Measurements from ENCODE around the gene PIP5K1B.
A peak's percentile ranks its signal among the peaks of the same experiment; 100 is the strongest.

The PIP5K1B gene

GRCh38 chr9:68706363-68707201 lies 1.5 kb downstream of the PIP5K1B start:
- intact Hi-C loops (cut with DNase I) = loop anchor here (5.0 kb wide), 1 partner anchor 291 kb away; no protein-coding TSS in a partner anchor

GRCh38 chr9:68707801-68708488 lies 2.9 kb downstream of the PIP5K1B start:
- intact Hi-C loops (cut with DNase I) = loop anchor here (5.0 kb wide), 1 partner anchor 289 kb away; no protein-coding TSS in a partner anchor
- DNase-seq = no peak

More at GRCh38 chr9:68706363-68707201, 1.5 kb downstream of the PIP5K1B start:
- no peak for DNase-seq

GRCh38 chr9:68708513-68708912 lies 3.5 kb downstream of the PIP5K1B start:
- intact Hi-C loops (cut with DNase I) = loop anchor here (5.0 kb wide), 1 partner anchor 289 kb away; no protein-coding TSS in a partner anchor

GRCh38 chr9:68709291-68710110 lies 4.5 kb downstream of the PIP5K1B start:
- DNase-seq = no peak
- intact Hi-C loops (cut with DNase I) = loop anchor here (5.0 kb wide), 1 partner anchor 288 kb away; no protein-coding TSS in a partner anchor

More at GRCh38 chr9:68708513-68708912, 3.5 kb downstream of the PIP5K1B start:
- no peak for DNase-seq

GRCh38 chr9:68710111-68710471 lies 5.1 kb downstream of the PIP5K1B start:
- intact Hi-C loops (cut with DNase I) = no loop called here
- no peak for DNase-seq

- intact Hi-C loops (cut with DNase I) = no loop called here
These were observed 6.2 kb downstream of the PIP5K1B start for GRCh38 chr9:68711281-68711680.

GRCh38 chr9:68711932-68712331 lies 6.9 kb downstream of the PIP5K1B start:
- intact Hi-C loops (cut with DNase I) = no loop called here
- no peak for DNase-seq

More at GRCh38 chr9:68711281-68711680, 6.2 kb downstream of the PIP5K1B start:
- no peak for DNase-seq

GRCh38 chr9:68714416-68715180 lies 9.6 kb downstream of the PIP5K1B start:
- intact Hi-C loops (cut with DNase I) = no loop called here
- no peak for DNase-seq

GRCh38 chr9:68715181-68715456 lies 10.1 kb downstream of the PIP5K1B start:
- intact Hi-C loops (cut with DNase I) = no loop called here
- DNase-seq = peak in 1 of 10 donors; percentile 26

- DNase-seq = no peak
- intact Hi-C loops (cut with DNase I) = no loop called here
These were observed 12.8 kb downstream of the PIP5K1B start for GRCh38 chr9:68717552-68718443.

GRCh38 chr9:68719847-68720246 lies 14.8 kb downstream of the PIP5K1B start:
- intact Hi-C loops (cut with DNase I) = no loop called here

GRCh38 chr9:68720656-68721313 lies 15.7 kb downstream of the PIP5K1B start:
- DNase-seq = no peak
- intact Hi-C loops (cut with DNase I) = no loop called here

More at GRCh38 chr9:68719847-68720246, 14.8 kb downstream of the PIP5K1B start:
- DNase-seq = no peak

GRCh38 chr9:68721666-68722330 lies 16.8 kb downstream of the PIP5K1B start:
- DNase-seq = no peak
- intact Hi-C loops (cut with DNase I) = no loop called here

GRCh38 chr9:68725070-68725469 lies 20.0 kb downstream of the PIP5K1B start:
- intact Hi-C loops (cut with DNase I) = no loop called here

GRCh38 chr9:68726489-68726888 lies 21.4 kb downstream of the PIP5K1B start:
- intact Hi-C loops (cut with DNase I) = no loop called here
- DNase-seq = no peak

More at GRCh38 chr9:68725070-68725469, 20.0 kb downstream of the PIP5K1B start:
- DNase-seq = no peak

- intact Hi-C loops (cut with DNase I) = no loop called here
- DNase-seq = no peak
These were observed 22.6 kb downstream of the PIP5K1B start for GRCh38 chr9:68727636-68728035.

- intact Hi-C loops (cut with DNase I) = no loop called here
- DNase-seq = no peak
These were observed 23.7 kb downstream of the PIP5K1B start for GRCh38 chr9:68728731-68729130.

Measured in posterior cingulate gyrus (tissue), 11 donors.